Natural killer cell (primary cell): ENCODE results near the gene KPNA3. TPM values are rescaled to one million over a fixed set of nuclear protein-coding genes. Genes with fewer than 3 reads are reported as not detected.

Experiments
- ATAC-seq, 3 donors: fragments of 150-1000 bp in 2 of 3; fragments of 200-7000 bp in 1 of 3; cut with Tn5 transposase; 1 replicate in 1 of 3; 2 replicates in 2 of 3; pipeline ENCODE4 v1.10.0; 2021; ENCODE audit warnings: mild to moderate bottlenecking in 2 of 3, moderate library complexity in 2 of 3
- DNase-seq, 2 donors: peaks; one replicate each; pipeline versions ENCODE4 v3.0.0 to v3.0.0-alpha.2; 2013 to 2021; ENCODE audit warnings: mixed read lengths in 1 of 2
- H3K27ac ChIP-seq: one replicate; pipeline ENCODE4 v1.5.1; 2013; ENCODE audit warnings: mild to moderate bottlenecking, low read length
- H3K27me3 ChIP-seq: one replicate; pipeline ENCODE4 v1.6.1; 2013; ENCODE audit warnings: low read length; ENCODE audit not compliant: control insufficient read depth, insufficient read depth
- H3K36me3 ChIP-seq: one replicate; pipeline ENCODE4 v1.6.1; 2013; ENCODE audit warnings: low read length; ENCODE audit not compliant: control insufficient read depth, insufficient read depth
- H3K4me1 ChIP-seq: one replicate; pipeline ENCODE4 v1.6.1; 2013; ENCODE audit warnings: low read length; ENCODE audit not compliant: control insufficient read depth, insufficient read depth
- H3K4me3 ChIP-seq: one replicate; pipeline ENCODE4 v1.5.1; 2013; ENCODE audit warnings: low read length
- H3K9me3 ChIP-seq: one replicate; pipeline ENCODE4 v1.6.1; 2013; ENCODE audit warnings: low read length; ENCODE audit not compliant: control insufficient read depth, insufficient read depth
- H3K27ac Mint-ChIP-seq, 2 donors: one replicate each; pipeline ENCODE4 v1.8.0; 2022; ENCODE audit warnings: mild to moderate bottlenecking in 2 of 2, mixed read lengths in 2 of 2, moderate library complexity in 1 of 2
- H3K27me3 Mint-ChIP-seq, 2 donors: one replicate each; pipeline ENCODE4 v1.8.0; 2022; ENCODE audit warnings: low read depth in 2 of 2, mixed read lengths in 2 of 2
- H3K36me3 Mint-ChIP-seq: one replicate; pipeline ENCODE4 v1.8.0; 2022; ENCODE audit warnings: mixed read lengths
- H3K4me1 Mint-ChIP-seq, 2 donors: one replicate each; pipeline ENCODE4 v1.8.0; 2022; ENCODE audit warnings: mixed read lengths in 2 of 2
- H3K4me3 Mint-ChIP-seq: one replicate; pipeline ENCODE4 v1.8.0; 2022; ENCODE audit warnings: mild to moderate bottlenecking, moderate library complexity, mixed read lengths
- H3K9me3 Mint-ChIP-seq, 2 donors: one replicate each; pipeline ENCODE4 v1.8.0; 2022; ENCODE audit warnings: mixed read lengths in 2 of 2
- WGBS: methylation state at CpG from one replicate; pipeline ENCODE4 v1.1.7; 2013; ENCODE audit warnings: missing lambda C conversion rate; ENCODE audit not compliant: insufficient coverage; 5-methylcytosine and 5-hydroxymethylcytosine counted together
- intact Hi-C: fragments of 100-400 bp; cut with micrococcal nuclease; formaldehyde crosslinking; loops from one replicate; pipeline ENCODE4 v1.14.2; 2022
- total RNA-seq, 4 donors: library from RNA; stranded (reverse); fragments of 120-200 nt in 1 of 4; gene quantifications; one replicate each; pipeline versions ENCODE4 v1.2.3 to v1.2.4, GENCODE V29; 2013 to 2022
- TF ChIP-seq, protein P1 (sequence below): fragments of 200-600 bp; IDR thresholded peaks from one replicate; pipeline ENCODE4 v1.8.0; 2022; ENCODE audit warnings: antibody characterized with exemption

The KPNA3 gene
- total RNA-seq, 3 donors from 2014 or later (not counting 1 experiment from before 2014, with no cell fraction given): 27.8 to 35.5 (median 29.8) TPM

DNA sequence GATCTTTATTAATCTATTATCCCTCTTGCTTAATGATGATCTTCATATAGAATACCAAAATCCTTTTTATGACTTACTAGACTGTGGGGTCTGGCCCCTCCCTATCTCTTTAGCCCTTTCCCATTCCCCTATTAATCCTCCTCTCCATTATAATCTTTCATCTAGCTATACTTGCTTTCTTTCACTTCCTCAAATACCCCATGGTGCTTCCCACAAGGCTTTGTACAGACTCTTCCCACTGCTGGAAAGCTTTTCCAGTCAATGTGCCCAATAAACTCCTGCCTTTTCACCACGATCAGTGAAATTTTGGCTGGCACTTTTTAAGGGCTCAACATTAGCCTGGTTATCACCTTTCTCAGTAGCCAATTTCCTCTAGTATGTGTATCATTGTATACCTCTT is 98.0 kb downstream of the KPNA3 start:
- Histone ChIP-seq H3K27ac (no peak overlapping the region), H3K4me1 (peaks cover 12% of the 10 kb centered on the region), H3K36me3 (no peaks in the 10 kb centered on the region), H3K4me3 (no peak overlapping the region), H3K9me3 (no peaks in the 10 kb centered on the region), H3K27me3 (no peaks in the 10 kb centered on the region)
- ATAC-seq (no peak), DNase-seq (no peak)
- Mint-ChIP-seq H3K27ac (no peak overlapping the region), H3K36me3 (no peaks in the 10 kb centered on the region), H3K27me3 (no peaks in the 10 kb centered on the region), H3K4me3 (peak overlapping the region; percentile 26), H3K4me1 (peaks cover 9% of the 10 kb centered on the region in 2 donors), H3K9me3 (no peaks in the 10 kb centered on the region)
- intact Hi-C loops: no loop called here
- WGBS: 90% methylated on average over 1 of the region's 1 CpG
- TF ChIP-seq, protein P1, sequence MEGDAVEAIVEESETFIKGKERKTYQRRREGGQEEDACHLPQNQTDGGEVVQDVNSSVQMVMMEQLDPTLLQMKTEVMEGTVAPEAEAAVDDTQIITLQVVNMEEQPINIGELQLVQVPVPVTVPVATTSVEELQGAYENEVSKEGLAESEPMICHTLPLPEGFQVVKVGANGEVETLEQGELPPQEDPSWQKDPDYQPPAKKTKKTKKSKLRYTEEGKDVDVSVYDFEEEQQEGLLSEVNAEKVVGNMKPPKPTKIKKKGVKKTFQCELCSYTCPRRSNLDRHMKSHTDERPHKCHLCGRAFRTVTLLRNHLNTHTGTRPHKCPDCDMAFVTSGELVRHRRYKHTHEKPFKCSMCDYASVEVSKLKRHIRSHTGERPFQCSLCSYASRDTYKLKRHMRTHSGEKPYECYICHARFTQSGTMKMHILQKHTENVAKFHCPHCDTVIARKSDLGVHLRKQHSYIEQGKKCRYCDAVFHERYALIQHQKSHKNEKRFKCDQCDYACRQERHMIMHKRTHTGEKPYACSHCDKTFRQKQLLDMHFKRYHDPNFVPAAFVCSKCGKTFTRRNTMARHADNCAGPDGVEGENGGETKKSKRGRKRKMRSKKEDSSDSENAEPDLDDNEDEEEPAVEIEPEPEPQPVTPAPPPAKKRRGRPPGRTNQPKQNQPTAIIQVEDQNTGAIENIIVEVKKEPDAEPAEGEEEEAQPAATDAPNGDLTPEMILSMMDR: no peak

DNA sequence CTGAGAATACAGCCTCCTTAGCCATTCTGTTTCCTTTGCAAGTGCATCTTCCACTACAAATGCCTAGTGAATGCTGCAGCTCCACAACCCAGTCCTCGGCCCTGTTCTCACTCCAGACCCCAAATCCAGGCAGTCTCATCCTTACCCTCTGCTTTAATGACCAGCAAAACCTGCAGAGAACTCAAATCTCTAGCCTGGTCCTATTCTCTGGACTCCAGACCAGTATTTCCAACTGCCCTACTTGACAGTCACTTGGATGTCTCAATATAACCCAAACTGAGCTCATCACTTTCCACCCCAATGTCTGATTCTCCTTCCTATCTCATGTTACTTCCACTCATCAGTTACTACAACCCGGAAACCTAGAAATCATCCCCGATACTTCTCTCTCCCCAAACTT is 98.6 kb downstream of the KPNA3 start:
- DNase-seq: no peak
- TF ChIP-seq, protein P1: no peak
- Mint-ChIP-seq H3K4me3 (peak overlapping the region; percentile 49), H3K9me3 (no peaks in the 10 kb centered on the region), H3K27ac (no peak overlapping the region), H3K4me1 (peaks cover 9% of the 10 kb centered on the region in 2 donors), H3K36me3 (no peaks in the 10 kb centered on the region), H3K27me3 (no peaks in the 10 kb centered on the region)
- intact Hi-C loops: no loop called here
- H3K4me1 ChIP-seq: peaks cover 12% of the 10 kb centered on the region
- no peaks in the 10 kb centered on the region for H3K9me3 ChIP-seq
- no peaks in the 10 kb centered on the region for H3K36me3 ChIP-seq
- H3K27ac ChIP-seq: no peak overlapping the region
- ATAC-seq: no peak
- 95% methylated on average over 3 of the region's 3 CpGs for WGBS
- H3K4me3 ChIP-seq: no peak overlapping the region
- H3K27me3 ChIP-seq: no peaks in the 10 kb centered on the region

DNA sequence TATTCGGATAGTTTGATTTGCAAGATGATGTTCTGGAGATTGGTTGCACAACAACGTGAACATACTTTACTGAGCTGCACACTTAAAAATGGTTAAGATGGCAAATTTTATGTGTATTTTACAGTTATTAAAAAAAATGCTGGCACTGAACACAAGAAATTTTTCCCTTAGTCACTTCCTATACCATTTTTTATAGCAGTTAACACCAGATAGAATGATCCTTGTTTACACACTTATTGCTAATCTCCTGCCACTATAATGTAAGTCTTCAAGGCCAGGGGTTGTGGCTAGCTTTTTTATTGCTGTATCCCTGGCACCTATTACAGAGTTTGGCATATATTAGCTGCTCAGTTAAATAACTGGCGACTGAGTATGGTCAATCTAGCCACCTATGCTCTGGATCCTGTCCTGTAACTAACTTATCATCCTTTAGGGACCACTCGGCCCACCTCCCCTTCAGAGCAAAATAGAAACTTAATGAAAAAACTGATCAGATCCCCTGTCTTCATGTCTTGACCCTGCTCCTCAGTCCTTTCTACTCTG is 99.2 kb downstream of the KPNA3 start:
- DNase-seq (no peak), ATAC-seq (no peak)
- H3K36me3 ChIP-seq: no peaks in the 10 kb centered on the region
- intact Hi-C loops: no loop called here
- Mint-ChIP-seq H3K27me3 (no peaks in the 10 kb centered on the region), H3K27ac (no peak overlapping the region), H3K4me1 (peaks cover 9% of the 10 kb centered on the region in 2 donors), H3K4me3 (peak overlapping the region; percentile 14), H3K36me3 (no peaks in the 10 kb centered on the region), H3K9me3 (no peaks in the 10 kb centered on the region)
- no peaks in the 10 kb centered on the region for H3K27me3 ChIP-seq
- no peaks in the 10 kb centered on the region for H3K9me3 ChIP-seq
- H3K27ac ChIP-seq: no peak overlapping the region
- WGBS: 52% methylated on average over 4 of the region's 4 CpGs
- H3K4me3 ChIP-seq: no peak overlapping the region
- H3K4me1 ChIP-seq: peaks cover 12% of the 10 kb centered on the region
- TF ChIP-seq, protein P1: no peak
